GM23338 (cell line): ENCODE results near the gene ORAI3. TPM values are rescaled to one million over a fixed set of nuclear protein-coding genes. Genes with fewer than 3 reads are reported as not detected.

Experiments used
- ATAC-seq: fragments of 200-7000 bp; cut with Tn5 transposase; 3 replicates; pipeline ENCODE4 v1.9.1; 2020
- DNase-seq: peaks from one replicate; pipeline ENCODE4 v3.0.0-alpha.2; 2015; ENCODE audit warnings: low spot score
- H2AFZ ChIP-seq: fragments of 200-600 bp; sonication (generic); 2 replicates; pipeline ENCODE4 v1.8.0; 2016; ENCODE audit warnings: antibody characterized with exemption, mild to moderate bottlenecking, moderate library complexity
- H3F3A ChIP-seq: fragments of 200-600 bp; sonication (generic); replicated peaks from 2 replicates; pipeline ENCODE4 v1.8.0; 2017; ENCODE audit warnings: antibody characterized with exemption, mixed run types, low read depth
- H3K27ac ChIP-seq: fragments of 200-600 bp; sonication (generic); 2 replicates; pipeline ENCODE4 v1.6.1; 2016; ENCODE audit warnings: low read depth
- H3K27me3 ChIP-seq: fragments of 200-600 bp; sonication (generic); 2 replicates; pipeline ENCODE4 v1.8.0; 2016; ENCODE audit warnings: mild to moderate bottlenecking, mixed run types, moderate library complexity; ENCODE audit not compliant: insufficient read depth
- H3K36me3 ChIP-seq: fragments of 200-600 bp; sonication (generic); 2 replicates; pipeline ENCODE4 v1.8.0; 2016; ENCODE audit warnings: mild to moderate bottlenecking; ENCODE audit not compliant: insufficient read depth
- H3K4me1 ChIP-seq: fragments of 200-600 bp; sonication (generic); 2 replicates; pipeline ENCODE4 v1.8.0; 2016; ENCODE audit warnings: mild to moderate bottlenecking, moderate library complexity; ENCODE audit not compliant: insufficient read depth
- H3K4me2 ChIP-seq: fragments of 200-600 bp; sonication (generic); 2 replicates; pipeline ENCODE4 v1.7.1; 2017; ENCODE audit warnings: mixed run types
- H3K4me3 ChIP-seq: fragments of 200-600 bp; sonication (generic); 2 replicates; pipeline ENCODE4 v1.6.1; 2016; ENCODE audit warnings: mixed run types
- H3K79me2 ChIP-seq: fragments of 200-600 bp; sonication (generic); replicated peaks from 2 replicates; pipeline ENCODE4 v1.8.0; 2017; ENCODE audit warnings: mild to moderate bottlenecking; ENCODE audit not compliant: insufficient read depth
- H3K9me2 ChIP-seq: fragments of 200-600 bp; sonication (generic); 2 replicates; pipeline ENCODE4 v1.8.0; 2017; ENCODE audit not compliant: insufficient read depth
- H4K20me1 ChIP-seq: fragments of 200-600 bp; sonication (generic); replicated peaks from 2 replicates; pipeline ENCODE4 v1.8.0; 2017; ENCODE audit warnings: mild to moderate bottlenecking; ENCODE audit not compliant: insufficient read depth
- H3K27ac Mint-ChIP-seq: 2 replicates; pipeline ENCODE4 v1.8.0; 2020; ENCODE audit warnings: inconsistent platforms, mild to moderate bottlenecking, moderate library complexity, mixed read lengths
- H3K27me3 Mint-ChIP-seq: 3 replicates; pipeline ENCODE4 v1.8.0; 2022; ENCODE audit warnings: low read depth, mild to moderate bottlenecking, moderate library complexity, mixed read lengths, inconsistent platforms; ENCODE audit not compliant: insufficient read depth, poor library complexity
- H3K36me3 Mint-ChIP-seq: 3 replicates; pipeline ENCODE4 v1.8.0; 2021; ENCODE audit warnings: low read depth, mild to moderate bottlenecking, inconsistent platforms, moderate library complexity, mixed read lengths
- H3K4me1 Mint-ChIP-seq: 3 replicates; pipeline ENCODE4 v1.8.0; 2020; ENCODE audit warnings: mild to moderate bottlenecking, inconsistent platforms, mixed read lengths
- H3K4me3 Mint-ChIP-seq: 3 replicates; pipeline ENCODE4 v1.8.0; 2021; ENCODE audit warnings: moderate library complexity, mild to moderate bottlenecking, inconsistent platforms, mixed read lengths
- H3K9me3 Mint-ChIP-seq: 3 replicates; pipeline ENCODE4 v1.8.0; 2020; ENCODE audit warnings: moderate library complexity, mild to moderate bottlenecking, inconsistent platforms, mixed read lengths
- CREB1 ChIP-seq: fragments of 250-450 bp; sonication (Bioruptor Pico); IDR thresholded peaks from 2 replicates; pipeline ENCODE4 v1.5.0; 2020; ENCODE audit warnings: low read depth, mild to moderate bottlenecking, moderate library complexity
- EZH2 ChIP-seq: fragments of 200-600 bp; sonication (generic); IDR thresholded peaks from one replicate; pipeline ENCODE4 v1.8.0; 2017; ENCODE audit warnings: antibody characterized with exemption, mild to moderate bottlenecking, low read depth; ENCODE audit not compliant: unreplicated experiment
- EZH2phosphoT487 ChIP-seq: fragments of 200-600 bp; sonication (generic); IDR thresholded peaks from one replicate; pipeline ENCODE4 v1.8.1; 2018; ENCODE audit warnings: antibody characterized with exemption; ENCODE audit not compliant: unreplicated experiment
- JUNB ChIP-seq: IDR thresholded peaks from one replicate; pipeline ENCODE4 v1.6.1; 2016; ENCODE audit warnings: antibody characterized with exemption; ENCODE audit not compliant: unreplicated experiment
- NANOG ChIP-seq: IDR thresholded peaks from 2 replicates; pipeline ENCODE4 v1.6.1; 2016; ENCODE audit warnings: antibody characterized with exemption, borderline replicate concordance
- POLR2AphosphoS5 ChIP-seq: IDR thresholded peaks from 2 replicates; pipeline ENCODE4 v1.6.1; 2016; ENCODE audit warnings: antibody characterized with exemption, low read depth
- STAT1 ChIP-seq: IDR thresholded peaks from one replicate; pipeline ENCODE4 v1.6.1; 2016; ENCODE audit warnings: antibody characterized with exemption; ENCODE audit not compliant: unreplicated experiment
- ZNF114 ChIP-seq: fragments of 250-450 bp; sonication (Bioruptor Pico); IDR thresholded peaks from 2 replicates; pipeline ENCODE4 v1.5.0; 2020; ENCODE audit warnings: mild to moderate bottlenecking, moderate library complexity
- ZNF331 ChIP-seq: fragments of 250-450 bp; sonication (Bioruptor Pico); IDR thresholded peaks from 2 replicates; pipeline ENCODE4 v1.5.0; 2020; ENCODE audit warnings: low read depth, mild to moderate bottlenecking, moderate library complexity
- ZNF462 ChIP-seq: fragments of 250-450 bp; sonication (Bioruptor Pico); IDR thresholded peaks from 2 replicates; pipeline ENCODE4 v1.5.0; 2020; ENCODE audit warnings: mild to moderate bottlenecking, moderate library complexity
- polyA plus RNA-seq: library from polyadenylated mRNA; unstranded; fragments of >200 nt; fragmentation: Nextera tagmentation; extraction: Ambion mirVana; gene quantifications from 2 replicates; pipeline ENCODE4 v1.2.1, GENCODE V29; 2016
- total RNA-seq: library from RNA; depleted of rRNA; stranded (reverse); fragments of >200 nt; shearing (Covaris generic); gene quantifications from 2 replicates; pipeline ENCODE4 v1.2.3, GENCODE V29; 2014
- TF ChIP-seq, protein P1 (sequence below): IDR thresholded peaks from 2 replicates; pipeline ENCODE4 v1.6.1; 2016; ENCODE audit warnings: antibody characterized with exemption
- TF ChIP-seq, protein P2 (sequence below), 2 experiments: fragments of 200-600 bp in 1 of 2; sonication (generic) in 1 of 2; conservative IDR thresholded peaks; 2 replicates each; pipeline versions ENCODE4 v1.5.1 to v1.6.1; 2016 to 2017; ENCODE audit warnings: antibody characterized with exemption in 2 of 2, low read depth in 2 of 2, mild to moderate bottlenecking in 2 of 2, moderate library complexity in 1 of 2

ORAI3 gene
- total and polyA plus RNA-seq, 2 experiments from 2014 or later: 6.9 to 15.9 TPM

DNA sequence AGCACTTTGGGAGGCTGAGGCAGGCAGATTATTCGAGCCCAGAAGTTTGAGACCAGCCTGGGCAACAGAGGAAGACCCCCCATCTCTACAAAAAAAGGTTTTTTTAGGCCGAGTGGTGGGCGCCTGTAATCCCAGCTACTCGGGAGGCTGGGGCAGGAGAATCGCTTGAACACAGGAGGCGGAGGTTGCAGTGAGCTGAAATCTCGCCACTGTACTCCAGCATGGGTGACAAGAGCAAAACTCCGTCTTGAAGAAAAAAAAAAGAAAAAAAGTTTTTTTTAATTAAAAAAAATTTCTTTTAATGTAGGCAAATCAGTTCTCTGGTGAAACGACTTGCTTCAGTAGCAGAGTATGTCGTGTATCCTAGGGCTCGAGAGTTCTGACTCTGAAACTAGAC lies 47.1 kb downstream of the ORAI3 start:
- peaks cover 19% of the 10 kb centered on the region for H3K4me1 Mint-ChIP-seq
- no peaks in the 10 kb centered on the region for H3K36me3 Mint-ChIP-seq
- no peak for DNase-seq
- no peaks in the 10 kb centered on the region for H3K9me3 Mint-ChIP-seq
- H2AFZ ChIP-seq: no peak overlapping the region
- no peaks in the 10 kb centered on the region for H3K9me2 ChIP-seq
- H3K27me3 ChIP-seq: no peaks in the 10 kb centered on the region
- TF ChIP-seq CREB1 (CRISPR knock-in tag): no peak
- no peak for TF ChIP-seq EZH2
- peaks cover 22% of the 10 kb centered on the region for H3K27me3 Mint-ChIP-seq
- ATAC-seq: no peak
- H3K4me2 ChIP-seq: peak overlapping the region; percentile 94
- H3K36me3 ChIP-seq: no peaks in the 10 kb centered on the region
- peak overlapping the region; percentile 75 for H3K4me3 ChIP-seq
- peak overlapping the region; percentile 86; the same call in 1 of the 2 replicates for H3K27ac ChIP-seq
- peak overlapping the region; percentile 86 for H3K4me3 Mint-ChIP-seq
- no peak overlapping the region for H3K27ac Mint-ChIP-seq
- H4K20me1 ChIP-seq: no peaks in the 10 kb centered on the region
- H3F3A ChIP-seq: peaks cover 13% of the 10 kb centered on the region; the same call in 1 of the 2 replicates
- peaks cover 22% of the 10 kb centered on the region for H3K4me1 ChIP-seq
- no peaks in the 10 kb centered on the region for H3K79me2 ChIP-seq

DNA sequence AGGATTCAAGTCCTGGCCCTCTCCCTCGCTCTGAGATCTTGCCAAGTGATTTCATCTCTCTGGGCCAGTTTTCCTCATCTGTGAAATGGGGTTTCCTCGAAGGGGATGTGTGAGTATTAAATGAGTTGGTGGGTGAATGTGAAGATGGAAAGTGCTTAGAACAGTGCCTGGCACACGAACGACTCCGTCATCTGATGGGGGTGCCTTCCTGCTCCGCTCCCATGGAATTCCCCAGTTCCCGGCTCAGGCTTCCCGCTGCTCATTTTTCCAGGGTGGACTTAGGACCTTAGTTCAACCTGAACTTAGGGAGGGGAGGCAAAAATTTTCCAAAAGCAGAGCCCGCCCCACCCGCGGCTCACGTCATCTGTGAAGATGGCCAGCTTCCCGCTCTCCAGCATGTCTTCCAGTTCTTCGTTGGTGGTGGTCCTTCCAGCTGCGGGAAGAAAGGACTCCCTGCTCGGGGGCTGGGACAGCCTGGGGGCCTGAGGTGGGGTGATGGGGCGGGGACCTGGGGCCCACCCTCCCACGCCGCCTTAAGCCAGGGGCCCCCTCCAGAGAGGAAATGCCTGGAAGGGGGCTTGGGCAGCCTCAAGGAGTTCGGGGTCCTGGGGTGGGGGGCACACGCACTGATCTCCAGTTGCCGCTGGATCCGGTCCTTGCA lies 47.6 kb downstream of the ORAI3 start:
- Mint-ChIP-seq H3K4me1 (peaks cover 19% of the 10 kb centered on the region), H3K27ac (no peak overlapping the region), H3K9me3 (no peaks in the 10 kb centered on the region), H3K36me3 (no peaks in the 10 kb centered on the region), H3K27me3 (peaks cover 19% of the 10 kb centered on the region), H3K4me3 (peak overlapping the region; percentile 86)
- no peaks in the 10 kb centered on the region for H3K79me2 ChIP-seq
- peak overlapping the region; percentile 66; the same call in 1 of the 2 replicates for H2AFZ ChIP-seq
- peak overlapping the region; percentile 75 for H3K4me3 ChIP-seq
- ATAC-seq: peak; percentile 2
- no peaks in the 10 kb centered on the region for H3K36me3 ChIP-seq
- no peaks in the 10 kb centered on the region for H3K27me3 ChIP-seq
- peak overlapping the region; percentile 86 for H3K27ac ChIP-seq
- H4K20me1 ChIP-seq: no peaks in the 10 kb centered on the region
- H3K4me2 ChIP-seq: peak overlapping the region; percentile 94
- H3F3A ChIP-seq: peaks cover 9% of the 10 kb centered on the region; the same call in 1 of the 2 replicates
- H3K9me2 ChIP-seq: no peaks in the 10 kb centered on the region
- DNase-seq: peak; percentile 32
- peaks cover 22% of the 10 kb centered on the region for H3K4me1 ChIP-seq
- no peak for TF ChIP-seq NANOG
- TF ChIP-seq ZNF331: no peak
- TF ChIP-seq CREB1 (CRISPR knock-in tag): no peak
- TF ChIP-seq, protein P1, sequence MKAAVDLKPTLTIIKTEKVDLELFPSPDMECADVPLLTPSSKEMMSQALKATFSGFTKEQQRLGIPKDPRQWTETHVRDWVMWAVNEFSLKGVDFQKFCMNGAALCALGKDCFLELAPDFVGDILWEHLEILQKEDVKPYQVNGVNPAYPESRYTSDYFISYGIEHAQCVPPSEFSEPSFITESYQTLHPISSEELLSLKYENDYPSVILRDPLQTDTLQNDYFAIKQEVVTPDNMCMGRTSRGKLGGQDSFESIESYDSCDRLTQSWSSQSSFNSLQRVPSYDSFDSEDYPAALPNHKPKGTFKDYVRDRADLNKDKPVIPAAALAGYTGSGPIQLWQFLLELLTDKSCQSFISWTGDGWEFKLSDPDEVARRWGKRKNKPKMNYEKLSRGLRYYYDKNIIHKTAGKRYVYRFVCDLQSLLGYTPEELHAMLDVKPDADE: no peak
- TF ChIP-seq JUNB: no peak
- TF ChIP-seq ZNF462 (CRISPR knock-in tag): no peak
- TF ChIP-seq, protein P2, sequence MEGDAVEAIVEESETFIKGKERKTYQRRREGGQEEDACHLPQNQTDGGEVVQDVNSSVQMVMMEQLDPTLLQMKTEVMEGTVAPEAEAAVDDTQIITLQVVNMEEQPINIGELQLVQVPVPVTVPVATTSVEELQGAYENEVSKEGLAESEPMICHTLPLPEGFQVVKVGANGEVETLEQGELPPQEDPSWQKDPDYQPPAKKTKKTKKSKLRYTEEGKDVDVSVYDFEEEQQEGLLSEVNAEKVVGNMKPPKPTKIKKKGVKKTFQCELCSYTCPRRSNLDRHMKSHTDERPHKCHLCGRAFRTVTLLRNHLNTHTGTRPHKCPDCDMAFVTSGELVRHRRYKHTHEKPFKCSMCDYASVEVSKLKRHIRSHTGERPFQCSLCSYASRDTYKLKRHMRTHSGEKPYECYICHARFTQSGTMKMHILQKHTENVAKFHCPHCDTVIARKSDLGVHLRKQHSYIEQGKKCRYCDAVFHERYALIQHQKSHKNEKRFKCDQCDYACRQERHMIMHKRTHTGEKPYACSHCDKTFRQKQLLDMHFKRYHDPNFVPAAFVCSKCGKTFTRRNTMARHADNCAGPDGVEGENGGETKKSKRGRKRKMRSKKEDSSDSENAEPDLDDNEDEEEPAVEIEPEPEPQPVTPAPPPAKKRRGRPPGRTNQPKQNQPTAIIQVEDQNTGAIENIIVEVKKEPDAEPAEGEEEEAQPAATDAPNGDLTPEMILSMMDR (conservative IDR thresholded peaks at IDR 0.05; ENCODE audit: low read depth in 2 of 2): no peak
- no peak for TF ChIP-seq EZH2phosphoT487
- no peak for TF ChIP-seq ZNF114 (CRISPR knock-in tag)
- no peak for TF ChIP-seq STAT1
- TF ChIP-seq EZH2: no peak
- no peak for TF ChIP-seq POLR2AphosphoS5
